HepG2 (cell line): ENCODE measurements around the gene HNF1B. TPM values are rescaled to one million over a fixed set of nuclear protein-coding genes. Genes with fewer than 3 reads are reported as not detected.
A peak's percentile ranks its signal among the peaks of the same experiment; 100 is the strongest.

Experiments used
- CEBPB ChIP-seq: IDR thresholded peaks from 2 replicates; pipeline ENCODE4 v1.6.1; 2011; ENCODE audit warnings: low read depth, low read length, improper control_type of control experiment, borderline replicate concordance
- ETS1 ChIP-seq: sonication (generic); formaldehyde crosslinking; IDR thresholded peaks from 2 replicates; pipeline ENCODE4 v1.4.0; 2020; ENCODE audit warnings: missing genetic modification reagents
- FOXC1 ChIP-seq: sonication (generic); formaldehyde crosslinking; IDR thresholded peaks from 2 replicates; pipeline ENCODE4 v1.8.0; 2022; ENCODE audit warnings: mild to moderate bottlenecking, missing genetic modification reagents, borderline replicate concordance
- GATAD1 ChIP-seq: IDR thresholded peaks from 2 replicates; pipeline ENCODE4 v1.6.1; 2016; ENCODE audit warnings: missing genetic modification reagents, missing compliant biosample characterization
- HMG20A ChIP-seq: IDR thresholded peaks from 2 replicates; pipeline ENCODE4 v1.6.1; 2016; ENCODE audit warnings: borderline replicate concordance
- KDM5A ChIP-seq: fragments of 200-600 bp; sonication (generic); IDR thresholded peaks from 2 replicates; pipeline ENCODE4 v1.7.0; 2018; ENCODE audit warnings: antibody characterized with exemption, mild to moderate bottlenecking, low read length, borderline replicate concordance
- YEATS4 ChIP-seq: sonication (generic); formaldehyde crosslinking; IDR thresholded peaks from 2 replicates; pipeline ENCODE4 v1.4.0; 2020; ENCODE audit warnings: missing genetic modification reagents, borderline replicate concordance
- ZFP82 ChIP-seq: sonication (generic); formaldehyde crosslinking; IDR thresholded peaks from 2 replicates; pipeline ENCODE4 v1.5.1; 2020; ENCODE audit warnings: mild to moderate bottlenecking, missing genetic modification reagents, borderline replicate concordance
- ZFX ChIP-seq: sonication (generic); formaldehyde crosslinking; IDR thresholded peaks from 2 replicates; pipeline ENCODE4 v1.4.0; 2020; ENCODE audit warnings: mild to moderate bottlenecking, low read depth, missing genetic modification reagents, moderate library complexity
- ZNF281 ChIP-seq: sonication (generic); formaldehyde crosslinking; IDR thresholded peaks from 2 replicates; pipeline ENCODE4 v1.4.0; 2020; ENCODE audit warnings: missing genetic modification reagents, borderline replicate concordance
- ZNF468 ChIP-seq: sonication (generic); formaldehyde crosslinking; IDR thresholded peaks from 2 replicates; pipeline ENCODE4 v1.8.0; 2022; ENCODE audit warnings: mild to moderate bottlenecking, moderate library complexity, missing genetic modification reagents
- ZNF547 ChIP-seq: sonication (generic); formaldehyde crosslinking; IDR thresholded peaks from 2 replicates; pipeline ENCODE4 v1.5.1; 2020; ENCODE audit warnings: mild to moderate bottlenecking, missing genetic modification reagents
- ZNF569 ChIP-seq: sonication (generic); formaldehyde crosslinking; IDR thresholded peaks from 2 replicates; pipeline ENCODE4 v1.5.0; 2020; ENCODE audit warnings: mild to moderate bottlenecking, missing genetic modification reagents, moderate library complexity, borderline replicate concordance
- polyA plus RNA-seq, 8 experiments: library from polyadenylated mRNA; depleted of rRNA in 3 of 8; stranded (reverse) in 7 of 8; unstranded in 1 of 8; fragments of >200 nt; fragmentation: Illumina TruSeq in 4 of 8; extraction: Trizol in 4 of 8; gene quantifications; 2 replicates each; pipeline versions ENCODE4 v1.2.1 to v1.2.3, GENCODE V29; 2011 to 2016; ENCODE audit warnings: low read depth in 4 of 8, missing spikeins in 1 of 8, mixed read lengths in 1 of 8; ENCODE audit not compliant: insufficient read depth in 1 of 8
- total RNA-seq, 5 experiments: library from RNA; depleted of rRNA; stranded (reverse); fragments of >200 nt; fragmentation: Illumina TruSeq; extraction: Trizol; gene quantifications; 2 replicates each; pipeline ENCODE4 v1.2.3, GENCODE V29; 2016; ENCODE audit warnings: low read depth in 1 of 5

HNF1B gene
- total and polyA plus RNA-seq, 2 of the 13 experiments (the other 11 are each of a cell fraction or from before 2014, with no cell fraction given) = 1.9 to 5.3 TPM

GRCh38 chr17:37708008-37708615, 36.7 kb downstream of the HNF1B start (continued):
- TF ChIP-seq ETS1 (CRISPR knock-in tag) (no peak), ZNF547 (CRISPR knock-in tag) (no peak), ZNF281 (CRISPR knock-in tag) (no peak), FOXC1 (CRISPR knock-in tag) (no peak), ZNF569 (no peak), ZFX (peak; percentile 69), GATAD1 (CRISPR knock-in tag) (no peak), YEATS4 (CRISPR knock-in tag) (no peak), ZNF468 (no peak), ZFP82 (CRISPR knock-in tag) (no peak), CEBPB (peak; percentile 45; the same call in 1 of the 2 replicates), KDM5A (no peak), HMG20A (CRISPR knock-in tag) (peak; percentile 54; the same call in 1 of the 2 replicates)
